ENCODE measurements around the gene CATSPER3.

Gene CATSPER3

DNA sequence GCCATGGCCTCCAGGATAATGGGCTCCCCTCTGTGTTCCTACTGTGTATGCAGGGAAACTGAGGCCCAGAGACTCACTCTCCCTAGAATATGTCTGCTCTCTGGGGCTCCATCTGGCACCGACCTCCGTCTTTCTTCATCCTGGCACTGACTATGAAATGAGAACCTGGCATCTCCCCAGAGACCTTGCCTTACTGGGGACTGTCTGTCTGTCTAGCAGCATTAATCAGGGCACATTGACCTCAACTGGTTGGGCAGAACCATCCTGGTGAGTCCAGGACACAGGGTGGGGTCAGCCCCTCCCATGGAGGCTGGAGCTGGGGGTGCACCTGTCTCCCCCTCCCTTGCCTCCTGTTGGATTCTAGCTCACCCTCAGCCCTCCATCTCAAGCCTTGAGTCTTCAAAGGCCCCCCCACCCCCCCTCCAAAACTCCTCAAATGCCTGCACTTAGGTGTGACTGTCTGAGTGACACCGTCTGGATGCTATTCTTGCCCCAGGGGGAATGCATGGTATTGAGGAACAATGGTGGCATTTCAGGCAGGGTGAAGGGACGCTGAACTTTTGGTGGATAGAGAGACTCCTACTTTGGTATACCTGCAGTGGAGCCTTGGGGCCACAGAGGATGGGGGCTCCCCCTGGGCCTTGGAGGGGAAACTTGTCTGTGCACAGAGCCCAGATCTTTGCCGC is 79.1 kb downstream of the CATSPER3 start:
- no peak for DNase-seq

- no peak for DNase-seq
These were observed 79.6 kb downstream of the CATSPER3 start for GRCh38 chr5:135047347-135047695.

DNA sequence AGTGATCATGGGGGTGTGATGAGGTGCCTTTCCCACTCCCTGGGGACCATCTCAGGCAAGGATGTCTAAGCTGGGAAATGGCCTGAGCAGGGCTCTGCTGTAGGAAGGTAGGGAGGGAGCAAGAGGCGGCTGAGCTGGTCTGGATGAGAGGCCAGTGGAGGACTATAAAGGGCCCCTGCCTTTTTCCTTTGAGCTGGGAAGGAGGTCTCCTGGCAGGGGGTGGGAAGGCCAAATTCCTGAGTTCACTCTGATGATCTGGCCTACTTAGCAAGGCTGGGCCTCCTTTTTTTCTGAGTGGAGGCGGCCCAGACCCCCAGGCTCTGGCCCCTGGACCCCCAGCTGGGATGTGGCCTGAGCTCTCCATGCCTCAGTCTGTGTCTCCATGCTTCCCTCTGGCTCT is 80.6 kb downstream of the CATSPER3 start:
- DNase-seq: no peak

DNA sequence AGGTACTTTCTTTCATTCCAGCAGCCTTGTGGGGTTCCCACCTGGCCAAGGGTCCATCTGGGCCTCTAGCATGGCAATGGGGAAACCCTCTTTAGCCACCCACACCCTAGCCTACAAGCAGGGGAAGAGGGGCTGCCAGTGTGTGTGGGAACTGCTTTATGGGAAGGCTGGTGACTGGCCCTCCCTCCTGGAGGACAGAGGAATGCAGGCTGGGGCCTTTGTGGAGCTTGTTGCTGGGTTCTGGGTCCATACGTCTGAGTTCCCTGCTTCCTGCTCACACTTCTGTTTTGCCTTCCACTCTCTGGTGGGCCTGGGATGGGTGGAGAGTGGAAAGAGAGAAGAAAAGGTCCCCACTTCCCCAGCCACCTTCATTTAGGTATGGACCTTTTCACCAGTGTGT is 81.2 kb downstream of the CATSPER3 start:
- DNase-seq: no peak

DNA sequence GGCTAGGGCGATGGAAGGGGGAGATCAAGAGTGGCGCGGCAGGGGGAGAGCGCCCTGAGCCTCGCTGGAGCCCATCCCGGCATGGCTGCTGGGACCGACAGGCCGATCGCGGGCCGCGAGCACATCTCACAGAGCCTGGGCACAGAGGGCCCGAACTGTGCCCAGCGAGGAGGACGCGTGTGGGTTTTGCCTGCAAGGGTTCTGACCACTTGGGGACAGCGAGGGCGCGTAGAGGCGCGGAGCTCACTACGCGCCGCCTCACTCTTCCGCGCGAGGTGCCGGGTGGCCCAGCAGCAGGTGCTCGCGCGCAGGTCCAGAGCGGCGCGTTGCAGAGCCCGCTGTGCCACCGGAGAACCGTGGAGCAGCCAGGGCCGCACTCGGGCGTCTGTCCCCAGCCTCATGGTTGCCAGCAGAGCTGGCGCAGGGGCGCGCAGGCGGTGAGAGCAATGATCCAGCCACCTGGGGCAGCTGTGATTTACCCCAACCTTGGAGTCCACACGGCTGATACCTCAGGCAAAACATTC is 82.6 kb downstream of the CATSPER3 start:
- no peak for DNase-seq

GRCh38 chr5:135051399-135051798 is 83.7 kb downstream of the CATSPER3 start:
- no peak for DNase-seq

GRCh38 chr5:135051872-135052271 is 84.2 kb downstream of the CATSPER3 start:
- no peak for DNase-seq

- no peak for DNase-seq
These were observed 84.9 kb downstream of the CATSPER3 start for GRCh38 chr5:135052511-135053145.

- no peak for DNase-seq
These were observed 85.6 kb downstream of the CATSPER3 start for GRCh38 chr5:135053278-135053677.

DNA sequence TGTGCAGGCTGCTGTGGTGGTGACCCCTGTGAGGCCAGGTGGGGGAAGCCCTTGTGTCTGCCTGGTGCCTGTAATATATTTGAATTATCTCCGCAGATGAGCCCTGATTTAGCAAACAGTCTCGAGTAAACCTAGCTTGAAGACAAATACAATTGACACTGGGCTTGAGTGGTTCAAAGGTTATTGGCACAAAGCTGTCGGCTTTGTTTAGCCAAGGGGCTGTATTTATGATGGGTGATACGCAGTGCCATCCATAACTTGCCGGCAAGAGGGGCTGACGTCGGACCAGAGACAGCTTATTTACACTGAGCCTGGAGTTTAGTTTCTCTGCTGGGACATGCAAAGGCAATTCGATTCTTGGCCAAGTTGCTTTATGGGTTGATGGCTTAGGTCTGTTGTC is 86.3 kb downstream of the CATSPER3 start:
- DNase-seq: no peak

DNA sequence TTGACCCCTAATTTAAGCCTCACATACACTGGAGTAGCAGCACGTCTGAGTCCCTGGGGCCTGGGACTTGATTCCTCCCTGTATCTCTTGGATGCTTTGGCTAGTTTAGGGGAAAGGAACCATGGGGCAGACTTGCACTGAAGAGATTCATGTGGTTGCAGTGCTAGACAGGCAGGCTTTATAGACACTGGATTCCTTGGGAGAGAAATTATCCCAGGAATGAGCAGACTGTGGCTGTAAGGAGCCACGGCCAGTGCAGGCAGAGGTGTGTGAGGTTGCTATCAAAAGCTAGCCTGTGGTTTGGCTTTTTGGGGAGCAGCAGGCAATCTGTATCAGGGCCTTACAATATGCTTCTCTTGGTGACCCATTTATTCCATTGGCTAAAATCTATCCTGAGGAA is 86.8 kb downstream of the CATSPER3 start:
- DNase-seq: no peak

GRCh38 chr5:135055396-135055795 is 87.7 kb downstream of the CATSPER3 start:
- DNase-seq: no peak

GRCh38 chr5:135056316-135057030 is 88.8 kb downstream of the CATSPER3 start:
- no peak for DNase-seq

DNA sequence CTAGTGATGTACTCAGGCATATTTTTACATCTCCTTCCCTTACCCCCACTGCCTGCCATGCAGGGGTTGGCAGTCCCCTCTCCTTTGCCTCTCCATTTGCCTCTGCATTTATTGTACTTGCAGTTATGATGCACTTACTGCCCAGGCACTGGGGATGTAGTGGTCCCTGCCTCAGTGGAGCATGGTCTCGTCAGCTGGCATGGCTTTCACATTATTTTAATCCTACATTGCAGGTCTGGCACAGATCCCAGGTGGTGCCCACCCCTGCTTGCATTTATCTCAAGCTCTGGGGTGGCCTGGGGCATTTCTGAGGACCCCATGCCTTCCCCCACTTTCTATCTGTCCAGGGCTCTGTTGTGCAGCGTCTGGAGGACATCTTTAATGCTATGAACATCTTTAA is 89.5 kb downstream of the CATSPER3 start:
- DNase-seq: no peak

- DNase-seq: no peak
These were observed 90.6 kb downstream of the CATSPER3 start for GRCh38 chr5:135058331-135058732.

- DNase-seq: no peak
These were observed 91.6 kb downstream of the CATSPER3 start for GRCh38 chr5:135059000-135059923.

GRCh38 chr5:135060021-135060420 is 92.3 kb downstream of the CATSPER3 start:
- no peak for DNase-seq

DNA sequence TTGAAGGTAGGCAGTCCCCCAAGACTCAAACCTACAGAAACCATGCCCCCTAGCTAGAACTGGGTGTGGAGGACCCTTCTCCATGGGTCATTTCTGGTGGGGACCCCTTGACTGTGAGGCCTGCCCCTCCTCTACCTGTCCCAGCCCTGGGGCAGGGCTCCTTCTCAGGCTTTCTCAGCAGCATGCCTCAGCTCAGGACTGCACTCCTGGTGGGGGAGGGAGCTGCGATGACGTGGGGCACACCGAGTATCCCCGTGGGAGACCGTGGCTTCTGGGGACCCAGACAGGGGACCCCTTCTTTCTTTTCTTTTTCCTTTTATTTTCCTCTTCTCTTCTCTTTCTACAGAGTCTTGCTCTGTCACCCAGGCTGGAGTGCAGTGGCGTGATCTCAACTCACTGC is 93.3 kb downstream of the CATSPER3 start:
- no peak for DNase-seq
